HG03045 (cell line): Measurements from ENCODE around the gene XPA.
"Not testable (repeated sequence)": the region's sequence is repeated elsewhere in the genome, so short reads cannot be mapped to it uniquely, and the experiment has no call there.

Experiments
- ATAC-seq: cut with Tn5 transposase; IDR thresholded peaks from one replicate; pipeline ENCODE4 v1.9.1; 2021; ENCODE audit warnings: mild to moderate bottlenecking, moderate library complexity; ENCODE audit not compliant: unreplicated experiment

The XPA gene

GRCh38 chr9:97696803-97697601, at the start of gene XPA:
Gene XPA (minus strand): TSS chr9:97697340. CDS start chr9:97697292, 48 bp downstream.
- peak; percentile 96 for ATAC-seq

- no peak for ATAC-seq
These were observed 47.9 kb upstream of the XPA start for GRCh38 chr9:97744710-97745708.

GRCh38 chr9:97744025-97744424, 46.9 kb upstream of the XPA start:
- ATAC-seq, result not testable (repeated sequence)

- no peak for ATAC-seq
These were observed 45.4 kb upstream of the XPA start for GRCh38 chr9:97742545-97742944.

DNA sequence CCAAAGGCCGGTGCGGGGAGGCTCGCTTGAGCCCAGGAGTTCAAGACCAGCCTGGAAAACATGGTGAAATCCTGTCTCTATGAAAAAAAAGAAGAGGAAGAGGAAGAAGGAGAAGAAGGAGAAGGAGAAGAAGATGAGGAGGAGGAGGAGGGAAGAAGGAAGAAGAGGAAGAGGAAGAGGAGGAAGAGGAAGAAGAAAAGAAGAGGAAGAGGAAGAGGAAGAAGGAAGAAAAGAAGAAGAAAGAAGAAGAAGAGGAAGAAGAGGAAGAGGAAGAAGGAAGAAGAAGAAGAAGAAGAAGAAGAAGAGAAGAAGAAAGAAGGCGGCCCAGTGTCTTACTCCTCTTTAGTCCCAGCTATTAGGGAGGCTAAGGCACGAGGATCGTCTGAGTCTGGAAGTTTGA, 44.8 kb upstream of the XPA start:
- ATAC-seq, result no peak

DNA sequence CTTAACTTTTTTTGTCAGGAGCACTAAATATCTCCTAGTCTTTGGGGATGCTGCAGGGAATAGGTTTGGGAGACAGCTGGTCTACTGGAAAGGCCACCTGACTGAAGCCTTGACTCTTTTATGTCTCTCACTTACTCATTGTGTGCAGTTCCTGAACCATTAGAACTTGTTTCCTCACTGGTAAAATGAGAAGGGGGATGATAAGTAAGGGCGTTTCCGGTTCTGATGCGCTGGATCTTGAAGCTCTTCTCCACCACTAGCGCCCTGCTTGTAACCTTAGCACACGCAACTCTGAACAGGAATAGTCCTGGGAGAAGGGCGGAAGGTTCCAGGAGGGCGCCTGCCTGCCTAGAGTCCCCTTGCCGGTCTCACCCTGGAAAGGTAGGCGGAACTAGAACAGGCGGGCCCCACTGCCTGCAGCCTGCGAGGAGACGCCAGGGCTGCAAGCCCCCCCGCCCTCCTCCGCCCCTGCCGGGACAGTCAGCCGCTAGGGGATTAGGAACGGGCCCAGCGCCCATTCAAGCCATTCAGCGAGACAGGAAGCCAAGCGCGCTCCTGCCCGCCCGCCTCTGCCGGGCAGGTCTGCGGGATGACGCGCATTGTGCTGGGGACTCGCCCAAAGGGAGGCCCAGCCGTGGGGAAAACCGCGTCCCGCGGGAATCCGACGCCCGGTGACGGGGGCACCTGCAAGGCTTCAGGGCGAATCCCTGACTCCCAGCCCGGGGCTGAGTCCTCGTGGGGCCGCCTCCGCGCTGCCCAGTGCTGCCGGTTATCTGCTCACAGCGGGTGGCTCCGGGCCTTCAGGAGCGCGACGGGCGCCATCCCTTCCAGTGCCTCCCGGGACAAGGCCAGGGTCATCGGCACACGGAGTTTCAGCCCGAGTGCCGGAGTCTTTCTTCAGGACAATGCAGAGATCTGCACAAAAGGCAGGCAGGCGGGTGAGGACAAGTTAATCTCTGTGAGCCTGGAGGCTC, 44.0 kb upstream of the XPA start:
- no peak for ATAC-seq

- no peak for ATAC-seq
These were observed 40.3 kb upstream of the XPA start for GRCh38 chr9:97737429-97737828.

GRCh38 chr9:97735070-97735600, 38.0 kb upstream of the XPA start:
- no peak for ATAC-seq

GRCh38 chr9:97726716-97727115, 29.6 kb upstream of the XPA start:
- no peak for ATAC-seq

- no peak for ATAC-seq
These were observed 26.7 kb upstream of the XPA start for GRCh38 chr9:97723819-97724218.

DNA sequence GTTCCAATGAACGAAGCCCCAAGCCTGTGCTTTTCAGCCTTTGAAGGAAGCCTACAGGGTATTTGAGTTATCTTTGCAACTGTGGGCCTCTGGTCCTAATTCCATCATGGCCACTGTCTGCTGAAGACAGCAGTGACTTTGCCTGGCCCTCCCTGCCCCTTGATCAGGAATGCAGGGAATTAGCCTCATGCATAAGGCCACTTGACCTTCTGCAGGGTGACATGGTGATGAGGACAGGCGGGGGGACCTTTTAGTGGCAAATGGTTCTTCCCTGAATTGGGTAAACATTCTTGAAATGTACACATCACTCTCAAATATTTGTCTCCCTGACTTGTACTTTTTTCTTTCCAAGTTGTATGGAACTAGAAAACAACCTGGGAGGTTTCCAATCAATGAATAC, 25.2 kb upstream of the XPA start:
- ATAC-seq, result no peak

DNA sequence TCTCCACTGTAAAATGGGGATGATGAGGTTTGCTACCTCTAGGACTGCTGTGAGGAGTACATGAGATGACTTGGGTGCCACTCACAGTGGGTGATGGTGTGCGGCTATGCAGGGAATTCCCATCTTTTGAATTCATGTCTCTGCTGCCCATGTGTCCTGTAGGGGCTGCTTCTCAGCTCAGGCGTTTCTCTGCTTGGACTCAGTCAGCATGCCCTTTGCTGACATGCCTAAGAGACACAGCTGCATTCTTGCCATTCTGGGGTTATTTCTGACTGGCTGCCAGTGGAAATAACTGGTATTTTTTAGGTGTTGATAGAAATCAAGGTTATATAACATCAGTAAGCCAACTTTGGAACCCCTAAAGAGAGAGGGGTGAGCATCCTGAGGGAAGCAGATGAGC, 24.3 kb upstream of the XPA start:
- ATAC-seq, result no peak

DNA sequence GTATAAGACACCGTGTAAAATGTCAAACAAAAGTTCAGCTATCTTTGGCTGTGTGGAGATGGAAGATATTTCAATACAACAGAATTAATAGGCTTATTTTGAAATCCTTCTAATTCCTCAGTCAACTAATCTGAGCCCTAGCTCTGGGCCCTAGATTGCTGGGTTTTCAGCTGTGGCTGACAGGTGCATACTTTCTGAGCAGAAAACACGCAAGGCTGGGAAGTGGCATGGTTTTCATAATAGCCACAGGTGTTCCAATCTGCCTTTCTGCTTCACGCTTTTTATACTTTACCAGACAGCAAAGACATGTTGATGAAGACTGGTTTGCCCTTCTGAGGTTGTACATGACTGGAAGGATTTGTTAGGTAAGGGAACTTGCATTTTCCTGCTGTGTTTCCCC, 20.7 kb upstream of the XPA start:
- no peak for ATAC-seq

- ATAC-seq, result no peak
These were observed 17.3 kb upstream of the XPA start for GRCh38 chr9:97714435-97714834.

- ATAC-seq, result no peak
These were observed 14.1 kb upstream of the XPA start for GRCh38 chr9:97711223-97711626.

GRCh38 chr9:97710356-97711222, 13.4 kb upstream of the XPA start:
- ATAC-seq, result peak; percentile 74

GRCh38 chr9:97706246-97706645, 9.1 kb upstream of the XPA start:
- no peak for ATAC-seq

DNA sequence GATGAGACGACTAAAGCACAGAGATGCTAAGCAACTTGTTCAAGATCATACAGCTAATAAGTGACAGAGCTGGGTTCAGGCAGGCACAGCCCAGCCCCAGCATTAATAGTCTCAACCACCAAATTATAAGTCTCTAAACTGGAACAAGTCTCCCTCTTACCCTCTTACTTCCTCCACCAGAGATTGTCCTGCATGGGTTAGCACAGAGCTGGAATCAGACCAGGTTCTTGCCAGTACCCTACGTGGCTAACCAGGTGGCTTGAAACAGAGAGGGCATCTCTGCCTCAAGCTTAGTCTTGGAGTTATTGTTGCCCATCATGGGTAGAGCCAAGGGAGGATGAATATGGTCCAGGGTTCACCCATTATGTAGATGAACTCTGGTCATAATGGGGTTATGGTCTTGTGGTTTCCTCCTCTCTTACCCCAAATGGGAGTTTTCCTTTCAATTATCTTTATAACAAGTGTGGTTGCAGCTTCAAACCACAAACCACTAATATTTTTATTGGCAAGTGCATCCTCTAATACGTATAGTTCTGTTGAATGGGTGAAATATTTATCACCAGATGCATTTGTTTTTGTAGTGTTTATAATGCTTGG, 8.3 kb upstream of the XPA start:
- ATAC-seq, result no peak

DNA sequence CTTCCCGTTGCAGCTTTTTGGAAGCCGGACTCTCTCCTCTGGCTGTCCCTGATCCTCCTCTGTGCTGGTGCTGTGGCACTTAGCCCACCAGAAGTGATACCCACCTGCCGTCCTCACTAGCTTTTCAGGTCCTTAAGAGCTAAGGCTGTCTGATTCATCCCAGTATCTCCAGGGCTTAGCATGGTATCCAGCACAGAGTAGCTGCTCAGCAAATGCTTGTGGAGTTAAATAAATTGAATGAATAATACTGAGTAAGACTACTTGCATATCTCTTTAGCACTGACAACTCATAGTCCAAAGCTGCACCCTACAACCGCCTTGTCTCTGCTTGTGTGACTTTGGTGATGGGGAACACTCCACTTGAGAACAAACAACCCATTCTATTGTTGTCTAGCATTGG, 7.7 kb upstream of the XPA start:
- no peak for ATAC-seq
